HL-60/S4 (cell line): Measurements from ENCODE around the gene COQ7.

Source experiments
- in situ Hi-C: fragments of 300-500 bp; cut with MboI; formaldehyde crosslinking; loops from 2 replicates; pipeline ENCODE4 v1.14.3; 2022; ENCODE audit warnings: low sequenced_read_pairs

The COQ7 gene

GRCh38 chr16:19085679-19086200 lies 18.3 kb downstream of the COQ7 start:
- in situ Hi-C loops, result no loop called here

GRCh38 chr16:19086322-19087199 lies 19.1 kb downstream of the COQ7 start:
- in situ Hi-C loops, result no loop called here

- in situ Hi-C loops, result no loop called here
Measured at GRCh38 chr16:19088341-19088916, 21.0 kb downstream of the COQ7 start.

GRCh38 chr16:19089410-19089955 lies 22.1 kb downstream of the COQ7 start:
- in situ Hi-C loops, result no loop called here

GRCh38 chr16:19090916-19091315 lies 23.5 kb downstream of the COQ7 start:
- in situ Hi-C loops, result loop anchor here (10.0 kb wide), 1 partner anchor 284 kb away; no protein-coding TSS in a partner anchor

- in situ Hi-C loops, result loop anchor here (10.0 kb wide), 1 partner anchor 282 kb away; no protein-coding TSS in a partner anchor
Measured at GRCh38 chr16:19092653-19093410, 25.4 kb downstream of the COQ7 start.

GRCh38 chr16:19093631-19094541 lies 26.5 kb downstream of the COQ7 start:
- in situ Hi-C loops, result loop anchor here (10.0 kb wide), 1 partner anchor 281 kb away; no protein-coding TSS in a partner anchor

- in situ Hi-C loops, result loop anchor here (10.0 kb wide), 1 partner anchor 280 kb away; no protein-coding TSS in a partner anchor
Measured at GRCh38 chr16:19094542-19095365, 27.3 kb downstream of the COQ7 start.

GRCh38 chr16:19095654-19096053 lies 28.2 kb downstream of the COQ7 start:
- in situ Hi-C loops, result loop anchor here (10.0 kb wide), 1 partner anchor 279 kb away; no protein-coding TSS in a partner anchor

- in situ Hi-C loops, result loop anchor here (10.0 kb wide), 1 partner anchor 277 kb away; no protein-coding TSS in a partner anchor
Measured at GRCh38 chr16:19098173-19098572, 30.8 kb downstream of the COQ7 start.

- in situ Hi-C loops, result no loop called here
Measured at GRCh38 chr16:19102187-19102872, 34.9 kb downstream of the COQ7 start.

GRCh38 chr16:19104607-19105006 lies 37.2 kb downstream of the COQ7 start:
- in situ Hi-C loops, result no loop called here

GRCh38 chr16:19105131-19105530 lies 37.7 kb downstream of the COQ7 start:
- in situ Hi-C loops, result no loop called here

GRCh38 chr16:19105891-19106624 lies 38.6 kb downstream of the COQ7 start:
- in situ Hi-C loops, result no loop called here

GRCh38 chr16:19106625-19107020 lies 39.2 kb downstream of the COQ7 start:
- in situ Hi-C loops, result no loop called here

GRCh38 chr16:19108409-19109287 lies 41.2 kb downstream of the COQ7 start:
- in situ Hi-C loops, result no loop called here

GRCh38 chr16:19109288-19109664 lies 41.9 kb downstream of the COQ7 start:
- in situ Hi-C loops, result no loop called here
